ENCODE results near the gene SULT1C2.

GRCh38 chr2:108270768-108271506 is 17.8 kb upstream of the SULT1C2 start:
- TF ChIP-seq CTCF (conservative IDR thresholded peaks at IDR 0.05; ENCODE audit: low read length) (no peak), EZH2phosphoT487 (IDR thresholded peaks at IDR 0.05; ENCODE audit: borderline replicate concordance) (no peak)

Data from Loucy (cell line).